IMR-90 (cell line): ENCODE measurements around the gene C5orf15. TPM values are rescaled to one million over a fixed set of nuclear protein-coding genes. Genes with fewer than 3 reads are reported as not detected.
"Not testable (repeated sequence)": the region's sequence is repeated elsewhere in the genome, so short reads cannot be mapped to it uniquely, and the experiment has no call there.

Source experiments
- ATAC-seq: fragments of 200-7000 bp; cut with Tn5 transposase; 2 replicates; pipeline ENCODE4 v1.9.1; 2020; ENCODE audit warnings: low read depth, mild to moderate bottlenecking, moderate library complexity
- BruUV-seq: library from RNA; stranded (reverse); fragments of 400-500 nt; replicated peaks from 2 replicates; lab custom pipeline; 2021; lab: Mats Ljungman, UMichigan
- CTCF ChIA-PET: fragments of 300-600 bp; formaldehyde crosslinking; extraction: SDS; loops from one replicate; lab custom pipeline; 2021; ENCODE audit warnings: antibody characterized with exemption; lab: Yijun Ruan, JAX
- POLR2A ChIA-PET: fragments of 300-600 bp; sonication (Branson Sonifier 250); formaldehyde crosslinking; loops from one replicate; lab custom pipeline; 2022; ENCODE audit warnings: antibody characterized with exemption; ENCODE audit not compliant: unreplicated experiment; lab: Charles Lee
- DNase-seq: peaks from one replicate; pipeline ENCODE4 v3.0.0; 2013
- H2AFZ ChIP-seq: replicated peaks from 2 replicates; pipeline ENCODE3; 2013; ENCODE audit warnings: low read length, mild to moderate bottlenecking; ENCODE audit not compliant: poor library complexity
- H2AK5ac ChIP-seq: 2 replicates; pipeline ENCODE4 v1.6.1; 2013; ENCODE audit warnings: low read depth, low read length, inconsistent platforms
- H2AK9ac ChIP-seq: replicated peaks from 2 replicates; pipeline ENCODE3; 2013; ENCODE audit warnings: mild to moderate bottlenecking, low read depth, low read length, moderate library complexity; ENCODE audit not compliant: poor library complexity
- H2BK120ac ChIP-seq: 2 replicates; pipeline ENCODE4 v1.6.1; 2013; ENCODE audit warnings: low read depth, low read length, inconsistent platforms
- H2BK15ac ChIP-seq: 3 replicates; pipeline ENCODE4 v1.6.1; 2013; ENCODE audit warnings: low read depth, low read length, inconsistent platforms
- H2BK20ac ChIP-seq: 2 replicates; pipeline ENCODE4 v1.6.1; 2013; ENCODE audit warnings: low read depth, mild to moderate bottlenecking, inconsistent platforms, low read length, moderate library complexity
- H2BK5ac ChIP-seq: 2 replicates; pipeline ENCODE4 v1.6.1; 2013; ENCODE audit warnings: mild to moderate bottlenecking, low read depth, low read length, inconsistent platforms; ENCODE audit not compliant: poor library complexity, severe bottlenecking
- H3K14ac ChIP-seq: replicated peaks from 2 replicates; pipeline ENCODE4 v1.6.1; 2013; ENCODE audit warnings: low read depth, low read length, inconsistent platforms
- H3K18ac ChIP-seq: 2 replicates; pipeline ENCODE4 v1.6.1; 2013; ENCODE audit warnings: low read depth, low read length, control low read depth
- H3K23ac ChIP-seq: 2 replicates; pipeline ENCODE4 v1.6.1; 2013; ENCODE audit warnings: low read depth, low read length, inconsistent platforms
- H3K27ac ChIP-seq: 2 replicates; pipeline ENCODE4 v1.5.1; 2013; ENCODE audit warnings: mild to moderate bottlenecking, control low read depth, low read length; ENCODE audit not compliant: insufficient read depth
- H3K27me3 ChIP-seq: 2 replicates; pipeline ENCODE4 v1.6.1; 2013; ENCODE audit warnings: low read length; ENCODE audit not compliant: control insufficient read depth, insufficient read depth
- H3K36me3 ChIP-seq: 2 replicates; pipeline ENCODE4 v1.6.1; 2013; ENCODE audit warnings: low read length, mixed read lengths; ENCODE audit not compliant: control insufficient read depth, insufficient read depth
- H3K4ac ChIP-seq: 2 replicates; pipeline ENCODE4 v1.6.1; 2013; ENCODE audit warnings: low read depth, low read length, inconsistent platforms
- H3K4me1 ChIP-seq: 2 replicates; pipeline ENCODE4 v1.6.1; 2013; ENCODE audit warnings: low read length, mixed read lengths; ENCODE audit not compliant: control insufficient read depth, insufficient read depth
- H3K4me2 ChIP-seq: 2 replicates; pipeline ENCODE4 v1.6.1; 2013; ENCODE audit warnings: low read depth, mild to moderate bottlenecking, control low read depth, low read length, moderate library complexity
- H3K4me3 ChIP-seq: 2 replicates; pipeline ENCODE4 v1.5.1; 2013; ENCODE audit warnings: low read depth, mild to moderate bottlenecking, control low read depth, low read length, moderate library complexity; ENCODE audit not compliant: insufficient read depth
- H3K56ac ChIP-seq: 2 replicates; pipeline ENCODE4 v1.6.1; 2013; ENCODE audit warnings: low read length, inconsistent platforms; ENCODE audit not compliant: insufficient read depth; ENCODE audit errors: extremely low read depth
- H3K79me1 ChIP-seq, 2 experiments: 2 replicates each; pipeline ENCODE4 v1.6.1; 2013; ENCODE audit warnings: low read length in 2 of 2, inconsistent platforms in 1 of 2, low read depth in 1 of 2
- H3K9ac ChIP-seq: 2 replicates; pipeline ENCODE4 v1.6.1; 2013; ENCODE audit warnings: low read depth, low read length, control low read depth
- H3K9me1 ChIP-seq: 2 replicates; pipeline ENCODE4 v1.6.1; 2013; ENCODE audit warnings: low read length, inconsistent platforms; ENCODE audit not compliant: insufficient read depth
- H3K9me3 ChIP-seq: 2 replicates; pipeline ENCODE4 v1.6.1; 2013; ENCODE audit warnings: low read length; ENCODE audit not compliant: control insufficient read depth, insufficient read depth
- H4K20me1 ChIP-seq: 2 replicates; pipeline ENCODE4 v1.6.1; 2013; ENCODE audit warnings: low read length, inconsistent platforms; ENCODE audit not compliant: insufficient read depth
- H4K5ac ChIP-seq: 2 replicates; pipeline ENCODE4 v1.6.1; 2013; ENCODE audit warnings: mild to moderate bottlenecking, low read depth, low read length, control low read depth
- H4K8ac ChIP-seq, 2 experiments: 2 replicates each; pipeline ENCODE4 v1.6.1; 2013; ENCODE audit warnings: low read depth in 2 of 2, low read length in 2 of 2, control low read depth in 1 of 2, inconsistent platforms in 1 of 2
- H4K91ac ChIP-seq: 2 replicates; pipeline ENCODE4 v1.6.1; 2013; ENCODE audit warnings: low read depth, low read length, inconsistent platforms; ENCODE audit not compliant: insufficient read depth
- WGBS, 2 experiments: methylation state at CpG; one replicate each; pipeline versions ENCODE4 v1.1.5 to v1.1.7; 2013; ENCODE audit warnings: missing lambda C conversion rate in 2 of 2; ENCODE audit not compliant: insufficient read length in 1 of 2; ENCODE audit errors: extremely low coverage in 2 of 2; 5-methylcytosine and 5-hydroxymethylcytosine counted together
- dilution Hi-C: fragments of 300-500 bp; cut with HindIII; formaldehyde crosslinking; loops from one replicate; pipeline ENCODE4 v1.14.3; 2018; ENCODE audit warnings: low sequenced_read_pairs; ENCODE audit not compliant: unreplicated experiment
- in situ Hi-C: fragments of 300-500 bp; cut with MboI; formaldehyde crosslinking; loops from 3 replicates; pipeline ENCODE4 v1.14.3; 2019; ENCODE audit warnings: low sequenced_read_pairs, inconsistent platforms, mixed read lengths
- intact Hi-C: fragments of 100-400 bp; cut with micrococcal nuclease; formaldehyde crosslinking; loops from 2 replicates; pipeline ENCODE4 v1.10.0; 2022
- polyA plus RNA-seq, 3 experiments: library from polyadenylated mRNA; depleted of rRNA; stranded (reverse); fragments of >200 nt; gene quantifications; 2 replicates each; pipeline ENCODE4 v1.2.3, GENCODE V29; 2012; ENCODE audit warnings: low replicate concordance in 1 of 3
- total RNA-seq: library from RNA; depleted of rRNA; stranded (reverse); fragments of >200 nt; gene quantifications from 2 replicates; pipeline ENCODE4 v1.2.3, GENCODE V29; 2012

Gene C5orf15
- total and polyA plus RNA-seq, 2 of the 4 experiments (the other 2 are of a cell fraction) = 35.1 to 73.5 TPM

DNA sequence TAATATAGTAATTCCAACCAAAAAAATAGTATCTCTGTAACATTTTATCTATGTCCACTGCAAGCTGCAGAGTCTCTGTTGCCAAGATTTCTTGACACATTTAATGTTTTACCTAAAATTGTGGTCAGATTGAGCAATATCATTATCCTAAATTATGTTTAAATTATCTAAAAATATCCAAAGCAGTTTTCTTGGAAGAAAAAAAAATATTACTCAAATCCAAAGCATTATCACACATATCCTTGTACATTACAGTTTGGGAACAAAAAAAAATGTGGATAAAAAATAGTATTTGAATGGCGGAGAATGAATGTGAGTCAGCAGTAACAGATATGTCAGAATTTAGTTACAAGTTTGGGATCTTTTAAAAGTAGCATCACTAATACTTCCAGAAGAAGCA lies 12.2 kb downstream of the C5orf15 start:
- H4K5ac ChIP-seq, CTCF ChIA-PET, dilution Hi-C loops, H2BK5ac ChIP-seq, H3K4me1 ChIP-seq, H3K56ac ChIP-seq, H3K4me2 ChIP-seq, H2BK15ac ChIP-seq, H4K8ac ChIP-seq, ATAC-seq, H2AK5ac ChIP-seq, POLR2A ChIA-PET, H3K14ac ChIP-seq, H3K9me3 ChIP-seq, H4K20me1 ChIP-seq, H3K27ac ChIP-seq, DNase-seq, in situ Hi-C loops, H2AFZ ChIP-seq, intact Hi-C loops, H3K4ac ChIP-seq, H3K9ac ChIP-seq, H2AK9ac ChIP-seq, H3K9me1 ChIP-seq, H3K18ac ChIP-seq, H3K27me3 ChIP-seq, H3K23ac ChIP-seq, H2BK120ac ChIP-seq, H3K4me3 ChIP-seq, H4K91ac ChIP-seq, H2BK20ac ChIP-seq: not testable (repeated sequence)
- H3K79me1 ChIP-seq = peaks cover 14 to 32% of the 10 kb centered on the region in 2 experiments; a peak in 3 of 4 replicates
- TSS peak; percentile 83 for BruUV-seq
- peaks cover 12% of the 10 kb centered on the region for H3K36me3 ChIP-seq
- WGBS, 2 experiments = 100% methylated on average over 1 of the region's 1 CpG; no CpG with 5 or more reads in 1 of the 2 experiments
